Astrocyte of the cerebellum (primary cell): ENCODE measurements around the gene NDRG4.

Experiments used
- DNase-seq: peaks from one replicate; pipeline ENCODE4 v3.0.0-alpha.2; 2011; ENCODE audit warnings: low read depth
- H3K4me3 ChIP-seq: 2 replicates; pipeline ENCODE4 v1.5.1; 2011; ENCODE audit warnings: mild to moderate bottlenecking, low read depth, low read length, moderate library complexity
- CTCF ChIP-seq: IDR thresholded peaks from 2 replicates; pipeline ENCODE4 v1.5.1; 2012; ENCODE audit warnings: low read length, low read depth, moderate library complexity, mild to moderate bottlenecking; ENCODE audit errors: missing control alignments
- in situ Hi-C: cut with HindIII; loops from 2 replicates; pipeline ENCODE4 v1.10.0; 2017; ENCODE audit warnings: low sequenced_read_pairs

The NDRG4 gene

GRCh38 chr16:58454856-58455255 lies 45.1 kb upstream of the NDRG4 start:
- in situ Hi-C loops, result loop anchor here (5.0 kb wide), 2 partner anchors 53 to 103 kb away; no protein-coding TSS in a partner anchor
- H3K4me3 ChIP-seq, result no peak overlapping the region
- TF ChIP-seq CTCF, result no peak
- DNase-seq, result no peak

GRCh38 chr16:58455750-58456149 lies 44.2 kb upstream of the NDRG4 start:
- in situ Hi-C loops, result no loop called here
- DNase-seq, result no peak
- TF ChIP-seq CTCF, result no peak
- H3K4me3 ChIP-seq, result no peak overlapping the region

- TF ChIP-seq CTCF, result no peak
- no peak for DNase-seq
Measured at GRCh38 chr16:58456193-58456592, 43.8 kb upstream of the NDRG4 start.

GRCh38 chr16:58458606-58459343 lies 41.2 kb upstream of the NDRG4 start:
- no peak for TF ChIP-seq CTCF
- H3K4me3 ChIP-seq, result no peak overlapping the region
- in situ Hi-C loops, result no loop called here
- DNase-seq, result no peak

More at GRCh38 chr16:58456193-58456592, 43.8 kb upstream of the NDRG4 start:
- in situ Hi-C loops, result no loop called here
- H3K4me3 ChIP-seq, result no peak overlapping the region

GRCh38 chr16:58459344-58460218 lies 40.4 kb upstream of the NDRG4 start:
- no peak for TF ChIP-seq CTCF
- DNase-seq, result peak; percentile 12
- no peak overlapping the region for H3K4me3 ChIP-seq
- in situ Hi-C loops, result no loop called here

- H3K4me3 ChIP-seq, result no peak overlapping the region
- DNase-seq, result no peak
- in situ Hi-C loops, result no loop called here
- no peak for TF ChIP-seq CTCF
Measured at GRCh38 chr16:58460219-58460610, 39.7 kb upstream of the NDRG4 start.
